Keratinocyte (primary cell): ENCODE results near the gene UCP2. TPM values are rescaled to one million over a fixed set of nuclear protein-coding genes. Genes with fewer than 3 reads are reported as not detected.

Experiments used
- DNase-seq: peaks from one replicate; pipeline ENCODE4 v3.0.0-alpha.2; 2011; ENCODE audit warnings: low read depth, missing footprints, low spot score
- FAIRE-seq: peaks from 2 replicates; lab custom pipeline; 2011; peaks lifted over from hg19 to GRCh38; lab: Jason Lieb, UNC
- H2AFZ ChIP-seq: 2 replicates; pipeline ENCODE4 v1.6.0; 2012; ENCODE audit warnings: low read length, control low read depth, inconsistent platforms; ENCODE audit not compliant: control insufficient read depth
- H3K27ac ChIP-seq: 2 replicates; pipeline ENCODE4 v1.5.1; 2011; ENCODE audit warnings: low read length; ENCODE audit not compliant: control insufficient read depth, insufficient read depth
- H3K27me3 ChIP-seq: 3 replicates; pipeline ENCODE4 v1.6.0; 2011; ENCODE audit warnings: low read length; ENCODE audit not compliant: control insufficient read depth, insufficient read depth; ENCODE audit errors: extremely low read depth
- H3K36me3 ChIP-seq, 2 experiments: 2 replicates in 1 of 2; 3 replicates in 1 of 2; pipeline ENCODE4 v1.5.1; 2011; ENCODE audit warnings: low read length in 2 of 2, mild to moderate bottlenecking in 1 of 2; ENCODE audit not compliant: control insufficient read depth in 2 of 2, insufficient read depth in 2 of 2; ENCODE audit errors: extremely low read depth in 1 of 2
- H3K4me1 ChIP-seq: 3 replicates; pipeline ENCODE4 v1.5.1; 2011; ENCODE audit warnings: low read length; ENCODE audit not compliant: control insufficient read depth, insufficient read depth; ENCODE audit errors: extremely low read depth
- H3K4me2 ChIP-seq: 3 replicates; pipeline ENCODE4 v1.6.0; 2011; ENCODE audit warnings: low read depth, low read length; ENCODE audit not compliant: control insufficient read depth, insufficient read depth; ENCODE audit errors: extremely low read depth
- H3K4me3 ChIP-seq, 3 experiments: fragments of 200-600 bp in 1 of 3; sonication (generic) in 1 of 3; 2 replicates in 2 of 3; 3 replicates in 1 of 3; pipeline ENCODE4 v1.5.1; 2011 to 2016; ENCODE audit warnings: low read length in 3 of 3, mild to moderate bottlenecking in 3 of 3, control low read depth in 2 of 3, inconsistent platforms in 1 of 3, low read depth in 1 of 3, mixed read lengths in 1 of 3, mixed run types in 1 of 3, moderate library complexity in 1 of 3; ENCODE audit not compliant: control insufficient read depth in 2 of 3, insufficient read depth in 2 of 3; ENCODE audit errors: extremely low read depth in 1 of 3
- H3K79me2 ChIP-seq: 2 replicates; pipeline ENCODE4 v1.6.0; 2012; ENCODE audit warnings: low read length; ENCODE audit not compliant: control insufficient read depth, insufficient read depth
- H3K9ac ChIP-seq: 3 replicates; pipeline ENCODE4 v1.6.0; 2011; ENCODE audit warnings: low read length; ENCODE audit not compliant: control insufficient read depth, insufficient read depth; ENCODE audit errors: extremely low read depth
- H3K9me1 ChIP-seq: 3 replicates; pipeline ENCODE4 v1.6.0; 2011; ENCODE audit warnings: low read length; ENCODE audit not compliant: control insufficient read depth, insufficient read depth; ENCODE audit errors: extremely low read depth
- H3K9me3 ChIP-seq: 2 replicates; pipeline ENCODE4 v1.5.1; 2012; ENCODE audit warnings: low read depth, low read length; ENCODE audit not compliant: control insufficient read depth
- H4K20me1 ChIP-seq: 3 replicates; pipeline ENCODE4 v1.6.0; 2011; ENCODE audit warnings: low read length; ENCODE audit not compliant: control insufficient read depth, insufficient read depth; ENCODE audit errors: extremely low read depth
- CTCF ChIP-seq, 3 experiments: IDR thresholded peaks in 1 of 3; conservative IDR thresholded peaks in 1 of 3; optimal IDR thresholded peaks in 1 of 3; 2 replicates in 2 of 3; 3 replicates in 1 of 3; pipeline versions ENCODE3 to v1.5.1; 2011; ENCODE audit warnings: low read length in 3 of 3, mild to moderate bottlenecking in 3 of 3, moderate library complexity in 2 of 3, control low read depth in 1 of 3, inconsistent platforms in 1 of 3; ENCODE audit not compliant: insufficient read depth in 2 of 3; ENCODE audit errors: extremely low read depth in 1 of 3
- EZH2 ChIP-seq: IDR thresholded peaks from one replicate; pipeline ENCODE4 v1.6.1; 2012; ENCODE audit warnings: inconsistent platforms, mild to moderate bottlenecking, low read length, moderate library complexity
- dilution Hi-C: fragments of 300-500 bp; cut with MboI; formaldehyde crosslinking; loops from one replicate; pipeline ENCODE4 v1.7.0; 2020; ENCODE audit warnings: low sequenced_read_pairs; ENCODE audit not compliant: extremely low pct_ligation_motif_present
- polyA plus RNA-seq, 5 experiments: library from polyadenylated mRNA; depleted of rRNA in 3 of 5; stranded (reverse) in 3 of 5; stranded (forward) in 1 of 5; unstranded in 1 of 5; fragments of >200 nt; gene quantifications; 1 replicate in 1 of 5; 2 replicates in 3 of 5; 3 replicates in 1 of 5; pipeline versions ENCODE4 v1.2.1 to v1.2.3, GENCODE V29; 2011 to 2012; ENCODE audit warnings: missing spikeins in 2 of 5, low read depth in 1 of 5, low replicate concordance in 1 of 5

The UCP2 gene
- polyA plus RNA-seq, 1 donor (not counting 4 experiments of a cell fraction or from before 2014, with no cell fraction given) = 1.1 TPM

- no peak overlapping the region for H3K4me3 ChIP-seq
- no peaks in the 10 kb centered on the region for H3K79me2 ChIP-seq
- TF ChIP-seq EZH2 = no peak
- no peak for TF ChIP-seq CTCF (optimal IDR thresholded peaks at IDR 0.05 in 1 of 3, IDR thresholded peaks at IDR 0.05 in 1 of 3, conservative IDR thresholded peaks at IDR 0.05 in 1 of 3; ENCODE audit: extremely low read depth in 1 of 3, insufficient read depth in 2 of 3, low read length in 3 of 3)
- no peaks in the 10 kb centered on the region for H3K27me3 ChIP-seq
- dilution Hi-C loops = no loop called here
- H3K27ac ChIP-seq = no peak overlapping the region
- no peaks in the 10 kb centered on the region for H4K20me1 ChIP-seq
- H3K9me3 ChIP-seq = no peaks in the 10 kb centered on the region
- H3K9ac ChIP-seq = no peak overlapping the region
- H2AFZ ChIP-seq = no peak overlapping the region
- no peak for FAIRE-seq
- no peaks in the 10 kb centered on the region for H3K9me1 ChIP-seq
- no peaks in the 10 kb centered on the region for H3K36me3 ChIP-seq
- no peak for DNase-seq
- H3K4me1 ChIP-seq = peaks cover 8% of the 10 kb centered on the region
- H3K4me2 ChIP-seq = no peak overlapping the region
Measured at GRCh38 chr11:73969991-73970800, 12.4 kb downstream of the UCP2 start.

- no peaks in the 10 kb centered on the region for H3K9me1 ChIP-seq
- H3K27me3 ChIP-seq = no peaks in the 10 kb centered on the region
- no peak overlapping the region for H2AFZ ChIP-seq
- FAIRE-seq (no peak), DNase-seq (no peak)
- no peaks in the 10 kb centered on the region for H3K36me3 ChIP-seq
- H4K20me1 ChIP-seq = no peaks in the 10 kb centered on the region
- H3K4me2 ChIP-seq = no peak overlapping the region
- H3K9ac ChIP-seq = no peak overlapping the region
- no peaks in the 10 kb centered on the region for H3K9me3 ChIP-seq
- H3K27ac ChIP-seq = no peak overlapping the region
- H3K79me2 ChIP-seq = no peaks in the 10 kb centered on the region
- H3K4me1 ChIP-seq = peaks cover 4% of the 10 kb centered on the region
- TF ChIP-seq EZH2 (no peak), CTCF (optimal IDR thresholded peaks at IDR 0.05 in 1 of 3, IDR thresholded peaks at IDR 0.05 in 1 of 3, conservative IDR thresholded peaks at IDR 0.05 in 1 of 3; ENCODE audit: extremely low read depth in 1 of 3, insufficient read depth in 2 of 3, low read length in 3 of 3) (no peak)
- dilution Hi-C loops = no loop called here
- H3K4me3 ChIP-seq = no peak overlapping the region
Measured at GRCh38 chr11:73969091-73969490, 13.6 kb downstream of the UCP2 start.
